HepG2 (cell line): ENCODE data around the gene TEF. TPM values are rescaled to one million over a fixed set of nuclear protein-coding genes. Genes with fewer than 3 reads are reported as not detected.

Experiments used
- TOE1 ChIP-seq: sonication (generic); formaldehyde crosslinking; IDR thresholded peaks from 2 replicates; pipeline ENCODE4 v1.4.0; 2020; ENCODE audit warnings: mild to moderate bottlenecking, missing genetic modification reagents
- polyA plus RNA-seq, 8 experiments: library from polyadenylated mRNA; depleted of rRNA in 3 of 8; stranded (reverse) in 7 of 8; unstranded in 1 of 8; fragments of >200 nt; fragmentation: Illumina TruSeq in 4 of 8; extraction: Trizol in 4 of 8; gene quantifications; 2 replicates each; pipeline versions ENCODE4 v1.2.1 to v1.2.3, GENCODE V29; 2011 to 2016; ENCODE audit warnings: low read depth in 4 of 8, missing spikeins in 1 of 8, mixed read lengths in 1 of 8; ENCODE audit not compliant: insufficient read depth in 1 of 8
- total RNA-seq, 5 experiments: library from RNA; depleted of rRNA; stranded (reverse); fragments of >200 nt; fragmentation: Illumina TruSeq; extraction: Trizol; gene quantifications; 2 replicates each; pipeline ENCODE4 v1.2.3, GENCODE V29; 2016; ENCODE audit warnings: low read depth in 1 of 5
- TF ChIP-seq, protein P1 (sequence below): sonication (generic); formaldehyde crosslinking; IDR thresholded peaks from 2 replicates; pipeline ENCODE4 v1.9.0; 2021; ENCODE audit warnings: mild to moderate bottlenecking, missing genetic modification reagents
- TF ChIP-seq, protein P2 (sequence below): sonication (generic); formaldehyde crosslinking; IDR thresholded peaks from 2 replicates; pipeline ENCODE4 v1.4.0; 2020; ENCODE audit warnings: mild to moderate bottlenecking, missing genetic modification reagents
- TF ChIP-seq, protein P3 (sequence below): IDR thresholded peaks from 2 replicates; pipeline ENCODE4 v1.6.1; 2016; ENCODE audit warnings: missing compliant biosample characterization, missing genetic modification reagents, borderline replicate concordance

Gene TEF
- total and polyA plus RNA-seq, 2 of the 13 experiments (the other 11 are each of a cell fraction or from before 2014, with no cell fraction given): 7.6 to 11.2 TPM

DNA sequence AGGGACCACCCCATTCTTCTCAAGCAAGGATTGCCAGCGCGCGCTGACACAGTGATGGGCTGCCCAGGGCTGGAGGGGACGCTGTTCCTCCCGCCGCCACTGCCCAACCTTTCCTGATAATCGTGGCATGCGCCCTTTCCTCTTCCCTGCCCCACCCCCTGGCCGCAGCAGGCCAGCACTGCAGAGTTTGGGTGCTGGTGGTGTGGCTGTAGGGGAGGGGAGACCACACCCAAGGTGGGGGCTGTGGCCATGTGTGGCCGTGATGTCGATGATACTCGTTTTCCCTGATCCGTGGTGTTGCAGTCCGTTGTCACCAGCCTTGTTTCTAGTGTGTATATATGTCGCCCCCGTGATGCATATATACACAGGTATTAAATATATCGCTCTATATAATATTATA, 22.8 kb upstream of the TEF start (continued):
- TF ChIP-seq, protein P1, sequence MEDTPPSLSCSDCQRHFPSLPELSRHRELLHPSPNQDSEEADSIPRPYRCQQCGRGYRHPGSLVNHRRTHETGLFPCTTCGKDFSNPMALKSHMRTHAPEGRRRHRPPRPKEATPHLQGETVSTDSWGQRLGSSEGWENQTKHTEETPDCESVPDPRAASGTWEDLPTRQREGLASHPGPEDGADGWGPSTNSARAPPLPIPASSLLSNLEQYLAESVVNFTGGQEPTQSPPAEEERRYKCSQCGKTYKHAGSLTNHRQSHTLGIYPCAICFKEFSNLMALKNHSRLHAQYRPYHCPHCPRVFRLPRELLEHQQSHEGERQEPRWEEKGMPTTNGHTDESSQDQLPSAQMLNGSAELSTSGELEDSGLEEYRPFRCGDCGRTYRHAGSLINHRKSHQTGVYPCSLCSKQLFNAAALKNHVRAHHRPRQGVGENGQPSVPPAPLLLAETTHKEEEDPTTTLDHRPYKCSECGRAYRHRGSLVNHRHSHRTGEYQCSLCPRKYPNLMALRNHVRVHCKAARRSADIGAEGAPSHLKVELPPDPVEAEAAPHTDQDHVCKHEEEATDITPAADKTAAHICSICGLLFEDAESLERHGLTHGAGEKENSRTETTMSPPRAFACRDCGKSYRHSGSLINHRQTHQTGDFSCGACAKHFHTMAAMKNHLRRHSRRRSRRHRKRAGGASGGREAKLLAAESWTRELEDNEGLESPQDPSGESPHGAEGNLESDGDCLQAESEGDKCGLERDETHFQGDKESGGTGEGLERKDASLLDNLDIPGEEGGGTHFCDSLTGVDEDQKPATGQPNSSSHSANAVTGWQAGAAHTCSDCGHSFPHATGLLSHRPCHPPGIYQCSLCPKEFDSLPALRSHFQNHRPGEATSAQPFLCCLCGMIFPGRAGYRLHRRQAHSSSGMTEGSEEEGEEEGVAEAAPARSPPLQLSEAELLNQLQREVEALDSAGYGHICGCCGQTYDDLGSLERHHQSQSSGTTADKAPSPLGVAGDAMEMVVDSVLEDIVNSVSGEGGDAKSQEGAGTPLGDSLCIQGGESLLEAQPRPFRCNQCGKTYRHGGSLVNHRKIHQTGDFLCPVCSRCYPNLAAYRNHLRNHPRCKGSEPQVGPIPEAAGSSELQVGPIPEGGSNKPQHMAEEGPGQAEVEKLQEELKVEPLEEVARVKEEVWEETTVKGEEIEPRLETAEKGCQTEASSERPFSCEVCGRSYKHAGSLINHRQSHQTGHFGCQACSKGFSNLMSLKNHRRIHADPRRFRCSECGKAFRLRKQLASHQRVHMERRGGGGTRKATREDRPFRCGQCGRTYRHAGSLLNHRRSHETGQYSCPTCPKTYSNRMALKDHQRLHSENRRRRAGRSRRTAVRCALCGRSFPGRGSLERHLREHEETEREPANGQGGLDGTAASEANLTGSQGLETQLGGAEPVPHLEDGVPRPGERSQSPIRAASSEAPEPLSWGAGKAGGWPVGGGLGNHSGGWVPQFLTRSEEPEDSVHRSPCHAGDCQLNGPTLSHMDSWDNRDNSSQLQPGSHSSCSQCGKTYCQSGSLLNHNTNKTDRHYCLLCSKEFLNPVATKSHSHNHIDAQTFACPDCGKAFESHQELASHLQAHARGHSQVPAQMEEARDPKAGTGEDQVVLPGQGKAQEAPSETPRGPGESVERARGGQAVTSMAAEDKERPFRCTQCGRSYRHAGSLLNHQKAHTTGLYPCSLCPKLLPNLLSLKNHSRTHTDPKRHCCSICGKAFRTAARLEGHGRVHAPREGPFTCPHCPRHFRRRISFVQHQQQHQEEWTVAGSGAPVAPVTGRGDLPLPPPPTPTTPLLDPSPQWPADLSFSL (CRISPR knock-in tag): no peak
- TF ChIP-seq TOE1: no peak
- TF ChIP-seq, protein P2, sequence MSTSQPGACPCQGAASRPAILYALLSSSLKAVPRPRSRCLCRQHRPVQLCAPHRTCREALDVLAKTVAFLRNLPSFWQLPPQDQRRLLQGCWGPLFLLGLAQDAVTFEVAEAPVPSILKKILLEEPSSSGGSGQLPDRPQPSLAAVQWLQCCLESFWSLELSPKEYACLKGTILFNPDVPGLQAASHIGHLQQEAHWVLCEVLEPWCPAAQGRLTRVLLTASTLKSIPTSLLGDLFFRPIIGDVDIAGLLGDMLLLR (CRISPR knock-in tag): no peak
- TF ChIP-seq, protein P3, sequence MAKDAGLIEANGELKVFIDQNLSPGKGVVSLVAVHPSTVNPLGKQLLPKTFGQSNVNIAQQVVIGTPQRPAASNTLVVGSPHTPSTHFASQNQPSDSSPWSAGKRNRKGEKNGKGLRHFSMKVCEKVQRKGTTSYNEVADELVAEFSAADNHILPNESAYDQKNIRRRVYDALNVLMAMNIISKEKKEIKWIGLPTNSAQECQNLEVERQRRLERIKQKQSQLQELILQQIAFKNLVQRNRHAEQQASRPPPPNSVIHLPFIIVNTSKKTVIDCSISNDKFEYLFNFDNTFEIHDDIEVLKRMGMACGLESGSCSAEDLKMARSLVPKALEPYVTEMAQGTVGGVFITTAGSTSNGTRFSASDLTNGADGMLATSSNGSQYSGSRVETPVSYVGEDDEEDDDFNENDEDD (CRISPR knock-in tag): no peak
